ENCODE results near the gene REG1A. TPM values are rescaled to one million over a fixed set of nuclear protein-coding genes. Genes with fewer than 3 reads are reported as not detected.

REG1A gene
- total RNA-seq, 1 donor from 2014 or later, result not detected

DNA sequence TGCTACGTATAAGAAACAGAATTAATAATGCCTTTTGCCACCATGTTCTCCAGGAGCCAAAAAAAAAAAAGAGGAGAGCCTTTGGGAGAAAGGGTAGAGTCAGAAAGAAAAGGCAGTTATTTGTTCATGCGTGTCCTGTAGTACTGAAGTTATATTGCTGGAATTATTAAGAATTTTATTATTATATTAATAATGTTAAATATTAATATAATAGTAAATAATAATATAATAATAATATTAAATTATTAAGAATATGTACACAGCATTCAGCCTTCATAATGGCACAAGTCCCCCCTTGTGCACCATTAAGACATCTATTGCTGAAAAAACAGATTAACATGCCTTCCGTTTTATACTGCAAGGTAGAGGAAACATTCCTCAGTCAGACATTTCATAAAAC lies 8.1 kb downstream of the REG1A start:
- intact Hi-C loops (cut with DNase I), result no loop called here
- Histone ChIP-seq H3K4me1 (no peaks in the 10 kb centered on the region), H3K36me3 (no peaks in the 10 kb centered on the region), H3K27ac (no peak overlapping the region), H3K27me3 (no peaks in the 10 kb centered on the region), H3K9me3 (no peaks in the 10 kb centered on the region), H3K4me3 (no peak overlapping the region)
- TF ChIP-seq, protein P1, sequence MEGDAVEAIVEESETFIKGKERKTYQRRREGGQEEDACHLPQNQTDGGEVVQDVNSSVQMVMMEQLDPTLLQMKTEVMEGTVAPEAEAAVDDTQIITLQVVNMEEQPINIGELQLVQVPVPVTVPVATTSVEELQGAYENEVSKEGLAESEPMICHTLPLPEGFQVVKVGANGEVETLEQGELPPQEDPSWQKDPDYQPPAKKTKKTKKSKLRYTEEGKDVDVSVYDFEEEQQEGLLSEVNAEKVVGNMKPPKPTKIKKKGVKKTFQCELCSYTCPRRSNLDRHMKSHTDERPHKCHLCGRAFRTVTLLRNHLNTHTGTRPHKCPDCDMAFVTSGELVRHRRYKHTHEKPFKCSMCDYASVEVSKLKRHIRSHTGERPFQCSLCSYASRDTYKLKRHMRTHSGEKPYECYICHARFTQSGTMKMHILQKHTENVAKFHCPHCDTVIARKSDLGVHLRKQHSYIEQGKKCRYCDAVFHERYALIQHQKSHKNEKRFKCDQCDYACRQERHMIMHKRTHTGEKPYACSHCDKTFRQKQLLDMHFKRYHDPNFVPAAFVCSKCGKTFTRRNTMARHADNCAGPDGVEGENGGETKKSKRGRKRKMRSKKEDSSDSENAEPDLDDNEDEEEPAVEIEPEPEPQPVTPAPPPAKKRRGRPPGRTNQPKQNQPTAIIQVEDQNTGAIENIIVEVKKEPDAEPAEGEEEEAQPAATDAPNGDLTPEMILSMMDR (IDR thresholded peaks at IDR 0.05), result no peak
- ATAC-seq (no peak), DNase-seq (no peak)

DNA sequence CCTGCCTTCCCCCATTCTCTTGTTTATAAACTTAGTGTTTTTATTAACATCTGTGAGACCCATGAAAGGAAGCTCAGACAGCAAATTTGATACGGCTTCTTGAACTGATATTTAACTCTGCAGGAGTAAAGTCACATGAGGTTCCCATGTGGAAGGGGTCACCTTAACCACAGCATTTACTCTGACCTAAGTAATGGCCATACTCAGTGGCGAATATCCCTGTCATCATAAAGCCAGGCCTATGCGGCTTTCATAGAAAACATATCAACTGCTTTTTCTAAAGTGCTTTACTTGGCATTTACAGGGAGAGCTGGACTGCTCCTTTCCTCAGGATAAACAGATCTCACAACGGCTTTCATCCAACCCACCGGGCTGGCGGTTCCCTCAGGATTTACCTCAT lies 9.0 kb downstream of the REG1A start:
- Histone ChIP-seq H3K27ac (no peak overlapping the region), H3K36me3 (no peaks in the 10 kb centered on the region), H3K9me3 (no peaks in the 10 kb centered on the region), H3K4me1 (no peaks in the 10 kb centered on the region), H3K4me3 (no peak overlapping the region), H3K27me3 (no peaks in the 10 kb centered on the region)
- no peak for DNase-seq
- TF ChIP-seq, protein P1 (IDR thresholded peaks at IDR 0.05), result no peak
- intact Hi-C loops (cut with DNase I), result no loop called here
- ATAC-seq, result no peak

DNA sequence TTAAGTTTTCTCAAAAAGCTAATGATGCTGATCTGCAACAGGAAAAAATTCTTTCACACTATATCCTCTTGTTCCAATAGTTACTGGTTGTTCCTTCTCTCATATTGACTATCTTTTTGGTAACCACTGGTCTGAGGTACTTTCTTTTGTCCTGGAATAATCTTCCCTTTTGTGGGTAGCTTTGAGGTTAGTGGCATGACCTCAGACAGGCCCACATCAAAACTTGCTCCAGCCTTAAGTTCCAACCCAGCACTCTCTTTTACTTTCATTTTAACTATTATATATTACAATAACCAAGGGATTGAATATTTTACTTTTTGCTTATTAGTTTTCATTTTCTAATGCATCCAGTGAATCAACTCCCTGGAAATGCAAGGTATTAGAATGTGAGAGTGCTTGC lies 9.5 kb downstream of the REG1A start:
- Histone ChIP-seq H3K27ac (no peak overlapping the region), H3K27me3 (no peaks in the 10 kb centered on the region), H3K36me3 (no peaks in the 10 kb centered on the region), H3K4me1 (no peaks in the 10 kb centered on the region), H3K4me3 (no peak overlapping the region), H3K9me3 (no peaks in the 10 kb centered on the region)
- TF ChIP-seq, protein P1 (IDR thresholded peaks at IDR 0.05), result no peak
- DNase-seq (no peak), ATAC-seq (no peak)
- intact Hi-C loops (cut with DNase I), result no loop called here

DNA sequence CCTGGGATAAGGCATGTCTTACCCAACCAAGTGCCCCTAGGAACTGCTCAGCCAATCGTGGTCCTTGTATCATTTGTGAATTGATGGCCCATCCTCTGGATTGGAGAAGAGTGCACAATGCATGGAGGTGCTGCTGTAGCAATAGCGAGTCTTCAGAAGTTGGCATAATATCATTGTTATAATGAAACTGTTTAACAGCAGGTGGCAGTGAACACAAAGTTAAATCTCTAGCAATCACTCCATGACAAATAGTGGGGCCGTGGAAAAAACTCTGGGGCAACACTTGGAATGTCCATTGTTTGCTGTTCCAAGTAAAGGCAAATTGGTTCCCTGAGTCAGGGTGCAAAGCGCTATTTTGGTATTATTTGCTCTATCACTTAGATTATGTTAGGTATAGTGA lies 11.4 kb downstream of the REG1A start:
- ATAC-seq, result no peak
- no peak for DNase-seq
- H3K4me1 ChIP-seq, result no peaks in the 10 kb centered on the region

DNA sequence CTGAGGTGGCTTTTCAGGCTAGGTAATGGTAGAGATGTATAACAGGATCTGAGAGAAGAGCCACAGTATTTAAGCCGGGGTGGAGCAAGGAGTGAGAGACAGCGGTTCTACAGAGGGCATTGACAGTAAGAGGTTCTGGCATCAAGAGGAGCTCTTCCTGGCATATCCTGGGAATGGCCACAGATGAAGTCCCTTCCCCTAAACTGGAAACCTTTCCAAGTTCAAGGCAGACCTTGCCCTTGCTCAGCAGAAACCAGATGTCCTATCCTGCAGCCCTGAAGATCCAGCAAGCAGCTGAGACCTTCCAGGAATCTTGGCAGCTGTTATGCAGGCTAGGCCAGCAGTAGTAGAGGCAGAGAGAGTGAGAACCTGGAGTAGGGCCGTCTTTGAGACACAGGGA lies 18.1 kb downstream of the REG1A start:
- Histone ChIP-seq H3K27me3 (no peaks in the 10 kb centered on the region), H3K36me3 (no peaks in the 10 kb centered on the region), H3K9me3 (no peaks in the 10 kb centered on the region), H3K4me1 (no peaks in the 10 kb centered on the region), H3K27ac (no peak overlapping the region), H3K4me3 (no peak overlapping the region)
- ATAC-seq, result no peak
- TF ChIP-seq, protein P1 (IDR thresholded peaks at IDR 0.05), result no peak
- DNase-seq, result no peak
- intact Hi-C loops (cut with DNase I), result no loop called here

More for the DNA sequence above, 11.4 kb downstream of the REG1A start:
- TF ChIP-seq, protein P1 (IDR thresholded peaks at IDR 0.05), result no peak
- Histone ChIP-seq H3K27me3 (no peaks in the 10 kb centered on the region), H3K27ac (no peak overlapping the region), H3K36me3 (no peaks in the 10 kb centered on the region), H3K4me3 (no peak overlapping the region), H3K9me3 (no peaks in the 10 kb centered on the region)
- intact Hi-C loops (cut with DNase I), result no loop called here

DNA sequence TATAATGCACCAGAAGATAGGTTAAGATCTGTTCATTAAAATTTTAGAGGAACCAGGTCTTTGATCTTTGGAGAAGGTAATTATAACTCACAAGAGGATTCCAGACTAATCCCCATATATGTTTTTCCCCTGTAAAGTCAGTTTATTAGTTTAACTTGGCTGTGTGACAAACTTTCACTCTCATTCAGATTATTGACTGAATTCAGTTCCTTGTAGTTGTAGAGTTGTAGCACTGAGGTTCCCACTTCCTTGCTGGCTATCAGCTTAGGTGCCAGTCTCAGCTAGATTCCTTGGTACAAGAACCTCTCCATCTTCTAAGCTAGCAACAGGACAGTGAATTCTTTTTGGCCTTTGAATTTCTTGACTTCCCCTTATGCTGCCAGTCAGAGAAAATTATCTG lies 19.1 kb downstream of the REG1A start:
- Histone ChIP-seq H3K4me1 (no peaks in the 10 kb centered on the region), H3K27ac (no peak overlapping the region), H3K27me3 (no peaks in the 10 kb centered on the region), H3K9me3 (no peaks in the 10 kb centered on the region), H3K36me3 (no peaks in the 10 kb centered on the region), H3K4me3 (no peak overlapping the region)
- intact Hi-C loops (cut with DNase I), result no loop called here
- DNase-seq (no peak), ATAC-seq (no peak)
- TF ChIP-seq, protein P1 (IDR thresholded peaks at IDR 0.05), result no peak
